Measurements from ENCODE around the gene GPC3.

- TF ChIP-seq CTCF (conservative IDR thresholded peaks at IDR 0.05 in 1 of 2, IDR thresholded peaks at IDR 0.05 in 1 of 2; ENCODE audit: extremely low read depth in 1 of 2, insufficient read depth in 1 of 2, low read depth in 1 of 2, low read length in 2 of 2) = no peak
- no peak for TF ChIP-seq EZH2 (IDR thresholded peaks at IDR 0.05; ENCODE audit: borderline replicate concordance, low read length)
These were observed 236.0 kb downstream of the GPC3 start for GRCh38 chrX:133749370-133749769.
